SKM-1 (cell line): Measurements from ENCODE around the gene ALDH1L1.

Experiments used
- DNase-seq: peaks from one replicate; lab custom pipeline; 2025; ENCODE audit not compliant: unreplicated experiment; lab: John Stamatoyannopoulos, UW

The ALDH1L1 gene

GRCh38 chr3:126155819-126156218 lies 24.6 kb downstream of the ALDH1L1 start:
- DNase-seq: no peak

GRCh38 chr3:126155280-126155640 lies 25.1 kb downstream of the ALDH1L1 start:
- DNase-seq: no peak

GRCh38 chr3:126154391-126155279 lies 25.8 kb downstream of the ALDH1L1 start:
- no peak for DNase-seq

DNA sequence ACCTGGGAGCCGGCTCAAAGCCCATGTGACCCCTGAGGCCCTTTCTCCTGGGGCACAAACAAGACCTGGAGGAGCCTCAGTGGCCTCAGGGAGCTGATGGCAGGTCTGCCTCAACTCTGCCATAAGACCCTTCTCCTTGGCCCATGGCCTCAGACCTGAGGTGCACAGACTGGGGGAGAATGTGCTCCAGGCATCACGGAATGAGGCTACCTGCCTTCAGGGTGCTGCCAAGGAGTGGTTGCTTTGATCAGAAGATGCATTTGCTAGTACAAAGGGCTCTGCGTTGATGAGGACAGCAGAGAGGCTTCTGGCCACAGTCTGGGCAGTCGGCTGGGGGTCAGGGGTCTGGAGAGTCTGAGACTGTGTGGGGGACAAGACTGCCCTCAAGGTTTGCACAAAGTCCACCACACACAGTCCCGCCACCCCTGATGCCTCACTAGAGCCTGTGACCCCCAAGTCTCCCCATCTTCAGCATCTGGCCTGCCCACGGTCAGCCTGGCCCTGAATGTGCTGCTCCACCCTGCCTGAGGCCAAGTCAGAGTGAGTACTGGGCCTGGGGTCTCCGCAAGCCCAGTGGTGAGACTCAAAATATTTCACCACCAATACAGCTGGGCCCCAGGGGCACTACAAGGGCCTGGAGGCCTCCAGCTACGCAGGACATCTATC lies 26.6 kb downstream of the ALDH1L1 start:
- DNase-seq: no peak

DNA sequence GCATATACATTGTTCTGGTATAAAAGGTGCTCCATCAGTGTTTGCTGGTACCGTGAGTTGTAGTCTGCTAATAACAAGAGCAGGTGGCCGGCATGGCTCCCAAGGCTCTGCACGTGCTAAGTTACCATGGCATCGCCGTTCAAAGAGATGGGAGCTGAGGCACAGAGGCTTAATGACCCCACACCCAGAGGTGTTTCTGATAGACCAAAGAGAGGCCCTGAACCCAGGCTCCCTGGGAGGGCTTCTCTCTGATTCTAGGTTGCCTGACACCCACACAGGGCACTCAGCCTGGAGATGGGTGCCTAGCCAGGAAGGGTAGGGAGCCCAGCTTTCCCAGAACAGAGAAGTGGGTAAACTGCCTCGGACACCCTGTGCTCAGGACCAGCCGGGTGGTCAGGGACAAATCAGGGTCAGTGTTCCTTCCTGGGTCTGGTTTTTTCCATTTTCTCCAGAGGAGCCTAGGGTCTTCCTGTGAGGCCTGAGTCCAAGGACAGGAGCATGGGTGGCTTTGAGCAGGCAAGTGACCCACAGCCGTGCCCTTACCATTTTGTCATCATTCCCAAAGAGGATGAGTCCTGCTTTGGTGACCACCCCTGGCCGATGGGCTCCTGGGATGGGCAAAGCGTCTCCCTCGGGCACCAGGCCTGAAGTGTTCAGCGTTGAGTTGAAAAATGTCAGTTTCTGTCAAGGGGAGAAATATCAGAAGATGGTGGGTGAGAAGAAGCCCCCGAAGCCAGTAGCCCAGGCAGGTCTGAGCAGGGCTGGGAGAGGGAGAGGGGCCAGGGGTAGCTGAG lies 27.3 kb downstream of the ALDH1L1 start:
- no peak for DNase-seq

DNA sequence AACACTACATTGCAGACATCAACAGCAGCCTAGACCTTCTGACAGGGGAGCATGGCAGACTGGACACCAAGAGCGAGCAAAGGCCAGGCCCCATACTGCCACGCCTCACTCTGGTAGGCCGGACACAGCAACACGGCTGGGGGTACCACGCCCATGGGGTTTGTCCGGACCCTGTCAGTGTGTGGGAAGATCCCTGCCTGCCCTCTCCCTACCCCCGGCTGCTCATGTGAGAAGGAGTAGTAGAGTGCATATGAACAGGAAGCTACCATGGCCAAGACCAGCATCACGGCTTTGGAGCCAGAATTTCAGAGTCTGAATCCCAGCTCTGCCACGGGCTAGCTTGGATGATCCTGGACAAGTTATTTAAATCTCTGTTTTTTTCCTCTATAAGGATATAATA lies 27.9 kb downstream of the ALDH1L1 start:
- no peak for DNase-seq

GRCh38 chr3:126151562-126152302 lies 28.7 kb downstream of the ALDH1L1 start:
- no peak for DNase-seq

DNA sequence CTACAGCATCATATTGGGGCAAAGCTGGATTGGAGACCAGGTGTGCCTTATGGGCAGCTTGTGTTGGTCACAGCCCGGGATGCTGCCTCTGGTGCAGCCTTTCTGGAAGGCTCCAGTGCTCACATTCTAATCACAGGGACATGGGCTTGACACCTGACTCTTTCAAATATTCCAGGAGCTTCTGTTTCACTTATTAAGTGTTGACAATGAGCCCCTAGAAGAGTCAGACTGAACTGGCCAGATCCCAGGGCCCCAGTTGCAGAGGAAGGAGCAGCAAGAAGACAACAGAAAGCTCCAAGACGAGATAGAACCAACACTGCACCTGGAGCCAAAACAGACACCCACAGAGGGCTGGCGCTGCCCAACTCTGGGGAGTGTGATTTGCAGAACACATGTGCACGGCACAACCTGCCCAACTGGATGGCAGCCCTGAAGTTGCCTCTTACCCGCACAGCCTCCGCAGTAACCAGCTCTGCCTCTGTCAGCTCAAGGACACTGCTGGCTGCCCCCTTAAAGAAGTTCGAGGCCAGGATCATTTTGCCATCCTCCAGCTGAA lies 30.3 kb downstream of the ALDH1L1 start:
- no peak for DNase-seq

- DNase-seq: no peak
Observed at GRCh38 chr3:126149256-126149902, 31.0 kb downstream of the ALDH1L1 start.

DNA sequence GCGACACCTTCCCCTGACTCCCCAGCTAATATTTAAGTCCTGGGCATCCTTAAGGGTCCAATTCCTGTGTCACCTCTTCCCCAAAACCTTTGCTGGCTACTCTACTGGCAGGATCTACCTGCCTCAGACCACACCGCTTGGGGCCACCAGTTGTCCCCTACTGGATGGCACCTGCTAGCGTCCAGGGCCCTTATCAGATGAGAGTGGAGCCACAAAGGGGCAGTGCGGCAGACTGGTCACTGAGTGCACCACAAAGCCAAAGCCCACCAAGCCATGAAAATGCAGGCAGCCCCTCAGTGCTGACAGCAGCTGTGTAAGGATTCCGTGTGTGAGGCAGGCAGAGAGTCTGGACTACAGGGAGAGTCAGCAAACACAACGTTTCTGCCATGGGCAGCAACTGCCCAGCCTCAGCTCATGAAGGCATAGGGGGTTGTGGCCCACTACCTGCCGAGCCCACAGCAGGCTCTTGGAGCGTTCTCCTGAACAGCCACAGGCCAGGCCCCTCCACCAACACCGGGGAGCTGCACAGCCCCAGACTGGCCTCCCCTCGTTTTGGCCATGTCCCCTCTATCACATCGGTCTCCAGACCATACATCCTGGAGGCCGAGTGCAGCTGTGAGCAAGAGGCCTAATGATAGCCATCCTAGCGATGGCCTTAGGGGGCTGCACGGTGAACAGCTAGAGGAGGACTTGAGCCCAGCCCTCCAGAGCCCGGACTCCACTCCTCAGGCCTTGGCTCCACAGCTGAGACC lies 32.3 kb downstream of the ALDH1L1 start:
- DNase-seq: no peak

- DNase-seq: no peak
Observed at GRCh38 chr3:126147147-126147931, 33.0 kb downstream of the ALDH1L1 start.

DNA sequence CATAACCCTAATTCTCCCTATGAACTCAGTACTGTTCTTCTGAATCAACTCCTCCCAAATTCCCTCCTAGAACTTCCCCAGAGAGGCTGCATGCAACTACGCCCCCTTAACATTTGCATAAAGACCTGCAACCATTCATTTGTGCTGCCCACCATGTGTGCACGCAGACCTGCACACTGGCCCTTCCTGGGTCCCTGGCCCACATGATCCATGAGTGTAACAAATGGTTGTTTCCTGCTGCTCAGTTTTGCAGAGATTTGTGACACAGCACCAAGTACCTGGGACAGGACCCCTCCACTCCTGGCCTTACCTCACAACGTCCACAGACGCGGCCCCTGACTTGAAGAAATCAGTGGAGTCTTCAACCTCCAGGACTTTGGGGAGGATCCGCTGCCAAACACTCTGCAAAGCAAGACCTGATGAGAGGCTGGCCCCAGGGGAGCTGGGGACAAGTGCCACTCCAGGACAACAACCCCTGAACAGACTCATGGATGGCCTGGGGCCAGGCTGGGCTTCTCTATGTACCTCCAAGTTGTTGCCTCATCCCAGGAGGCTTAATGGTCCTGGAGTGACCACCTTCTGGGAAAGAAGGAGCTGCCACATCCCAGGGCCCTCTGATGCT lies 33.8 kb downstream of the ALDH1L1 start:
- no peak for DNase-seq

DNA sequence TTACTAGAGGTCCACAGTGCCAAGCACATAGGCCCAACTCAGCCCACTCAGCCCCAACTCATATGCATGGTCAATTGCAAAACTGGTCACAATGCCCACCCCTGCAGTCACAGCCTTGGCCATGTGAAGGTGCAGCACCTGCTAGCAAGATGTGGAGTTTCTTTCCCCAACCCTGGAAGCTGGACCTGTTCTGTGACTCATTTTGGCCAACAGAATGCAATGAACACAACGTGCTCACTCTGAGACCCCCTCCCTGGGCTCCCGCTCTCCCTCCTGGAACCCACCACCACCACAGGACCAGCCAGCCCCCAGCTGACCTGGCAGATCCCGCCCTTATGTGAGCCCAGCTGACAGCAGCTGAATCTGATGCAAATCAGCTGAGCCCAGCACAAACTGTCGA lies 34.4 kb downstream of the ALDH1L1 start:
- no peak for DNase-seq

- no peak for DNase-seq
Observed at GRCh38 chr3:126142652-126143051, 37.7 kb downstream of the ALDH1L1 start.

DNA sequence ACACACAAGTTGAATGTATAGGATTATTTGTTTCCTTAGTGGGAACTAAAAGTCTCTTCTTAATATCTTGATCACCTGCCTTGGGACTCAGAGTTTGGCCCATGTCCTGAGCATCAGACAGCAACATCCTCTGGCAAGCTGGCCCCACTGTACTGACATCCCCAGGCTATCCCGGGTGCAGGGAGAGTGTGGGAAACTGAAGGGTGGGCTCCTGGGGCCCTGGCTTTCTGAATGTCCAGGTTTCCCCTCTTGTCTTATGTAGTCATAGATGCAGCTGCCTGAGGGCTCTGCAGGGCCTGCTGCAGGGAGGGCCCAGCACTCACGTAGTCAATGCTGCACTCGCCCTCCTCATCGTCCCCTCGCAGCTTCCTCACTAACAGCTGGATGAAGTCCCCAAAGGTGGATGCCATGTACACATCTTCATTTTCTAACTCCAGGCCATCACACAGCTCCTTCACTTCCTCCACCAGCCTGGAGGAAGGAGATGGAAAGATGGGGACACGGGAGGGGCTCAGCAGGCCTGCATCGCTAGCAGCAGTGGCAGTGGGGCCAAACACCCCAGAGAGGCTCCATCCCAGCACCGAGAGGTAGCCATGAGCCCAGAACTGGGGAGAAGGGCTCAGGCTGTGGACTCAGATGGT lies 42.8 kb downstream of the ALDH1L1 start:
- no peak for DNase-seq

- DNase-seq: no peak
Observed at GRCh38 chr3:126136428-126137220, 43.8 kb downstream of the ALDH1L1 start.
